CD4-positive, alpha-beta memory T cell (primary cell): ENCODE results near the gene CLEC3B. TPM values are rescaled to one million over a fixed set of nuclear protein-coding genes. Genes with fewer than 3 reads are reported as not detected.
A peak's percentile ranks its signal among the peaks of the same experiment; 100 is the strongest.

Source experiments
- CTCF ChIA-PET: fragments of 350-600 bp; sonication (Branson Sonifier 250); formaldehyde crosslinking; loops from one replicate; lab custom pipeline; 2021; ENCODE audit warnings: inconsistent platforms; ENCODE audit not compliant: partially characterized antibody; lab: Charles Lee
- POLR2A ChIA-PET: fragments of 350-600 bp; sonication (Branson Sonifier 250); formaldehyde crosslinking; loops from one replicate; lab custom pipeline; 2021; ENCODE audit not compliant: partially characterized antibody; lab: Charles Lee
- DNase-seq, 5 donors: peaks; one replicate each; pipeline versions ENCODE4 v3.0.0 to v3.0.0-alpha.2; 2020 to 2022; ENCODE audit warnings: mixed read lengths in 1 of 5
- H3K27ac ChIP-seq: one replicate; pipeline ENCODE4 v1.7.0; 2013; ENCODE audit warnings: low read depth, low read length
- H3K27me3 ChIP-seq: 2 replicates; pipeline ENCODE4 v1.7.0; 2013; ENCODE audit warnings: mild to moderate bottlenecking, low read length, moderate library complexity; ENCODE audit not compliant: insufficient read depth
- H3K36me3 ChIP-seq: 2 replicates; pipeline ENCODE4 v1.7.0; 2013; ENCODE audit warnings: mild to moderate bottlenecking, low read length, moderate library complexity; ENCODE audit not compliant: insufficient read depth
- H3K4me1 ChIP-seq: 2 replicates; pipeline ENCODE4 v1.7.0; 2013; ENCODE audit warnings: mild to moderate bottlenecking, low read length, moderate library complexity; ENCODE audit not compliant: insufficient read depth
- H3K4me3 ChIP-seq, 2 donors: one replicate each; pipeline ENCODE4 v1.7.0; 2013; ENCODE audit warnings: low read length in 2 of 2, mild to moderate bottlenecking in 1 of 2
- H3K9me3 ChIP-seq, 2 donors: one replicate each; pipeline ENCODE4 v1.7.0; 2013; ENCODE audit warnings: low read length in 2 of 2, control low read depth in 1 of 2; ENCODE audit not compliant: control insufficient read depth in 1 of 2
- H3K27ac Mint-ChIP-seq, 7 donors: one replicate each; pipeline ENCODE4 v1.8.0; 2020 to 2021; ENCODE audit warnings: mixed read lengths in 7 of 7, mild to moderate bottlenecking in 6 of 7, inconsistent platforms in 3 of 7, moderate library complexity in 3 of 7
- H3K27me3 Mint-ChIP-seq, 2 donors: one replicate each; pipeline ENCODE4 v1.8.0; 2020 to 2021; ENCODE audit warnings: mixed read lengths in 2 of 2
- H3K36me3 Mint-ChIP-seq, 2 donors: one replicate each; pipeline ENCODE4 v1.8.0; 2020 to 2021; ENCODE audit warnings: mixed read lengths in 2 of 2, inconsistent platforms in 1 of 2, mild to moderate bottlenecking in 1 of 2
- H3K4me1 Mint-ChIP-seq, 4 donors: one replicate each; pipeline ENCODE4 v1.8.0; 2020 to 2021; ENCODE audit warnings: mixed read lengths in 4 of 4, mild to moderate bottlenecking in 1 of 4
- H3K4me3 Mint-ChIP-seq, 8 donors: one replicate each; pipeline ENCODE4 v1.8.0; 2020 to 2021; ENCODE audit warnings: mixed read lengths in 8 of 8, mild to moderate bottlenecking in 7 of 8, moderate library complexity in 6 of 8, inconsistent platforms in 3 of 8
- H3K9me3 Mint-ChIP-seq, 8 donors: one replicate each; pipeline ENCODE4 v1.8.0; 2020 to 2021; ENCODE audit warnings: mixed read lengths in 8 of 8, mild to moderate bottlenecking in 5 of 8, inconsistent platforms in 3 of 8, moderate library complexity in 1 of 8
- intact Hi-C: fragments of 100-400 bp; cut with micrococcal nuclease; formaldehyde crosslinking; loops from one replicate; pipeline ENCODE4 v1.15.1; 2023
- polyA plus RNA-seq, 2 donors: library from polyadenylated mRNA; unstranded; fragments of 300-500 nt; fragmentation: Illumina TruSeq; gene quantifications; one replicate each; pipeline ENCODE4 v1.2.3, GENCODE V29; 2021
- total RNA-seq, 2 experiments: library from RNA; stranded (reverse); gene quantifications; one replicate each; pipeline ENCODE4 v1.2.3, GENCODE V29; 2021

Gene CLEC3B
- total and polyA plus RNA-seq, 4 experiments from 2014 or later = 1.2 to 1.5 TPM; not detected in 2

DNA sequence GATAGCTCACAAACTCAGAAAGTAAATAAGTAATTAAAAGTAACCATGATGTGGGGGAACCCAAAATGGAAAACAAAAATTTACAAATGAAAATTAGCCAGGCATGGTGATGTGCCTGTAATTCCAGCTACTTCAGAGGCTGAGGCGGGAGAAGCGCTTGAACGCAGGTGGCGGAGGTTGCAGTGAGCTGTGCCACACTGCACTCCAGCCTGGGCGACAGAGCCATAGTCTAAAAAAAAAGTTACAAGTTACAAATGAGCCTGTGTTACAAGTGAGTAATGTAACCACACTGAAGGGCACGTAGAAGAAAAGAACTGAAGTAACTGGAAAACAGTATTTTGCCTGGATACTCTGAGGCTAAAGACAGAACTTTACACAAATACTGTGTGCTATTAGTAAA lies 38.8 kb upstream of the CLEC3B start:
- Histone ChIP-seq H3K36me3 (no peaks in the 10 kb centered on the region), H3K4me1 (peaks cover 41% of the 10 kb centered on the region), H3K27ac (no peak overlapping the region), H3K27me3 (no peaks in the 10 kb centered on the region), H3K4me3 (no peak overlapping the region), H3K9me3 (no peaks in the 10 kb centered on the region)
- no peak overlapping the region for H3K4me3 Mint-ChIP-seq
- CTCF ChIA-PET = interaction anchor here (0.8 to 1.8 kb wide), 10 partner anchors 9 to 223 kb away, joined by 3 to 8 read pairs (median 3); partner anchors contain the start of genes EXOSC7 and ZDHHC3
- H3K27ac Mint-ChIP-seq = no peak overlapping the region
- H3K36me3 Mint-ChIP-seq = peaks cover 28 to 50% of the 10 kb centered on the region in 2 donors
- H3K9me3 Mint-ChIP-seq = no peaks in the 10 kb centered on the region
- H3K27me3 Mint-ChIP-seq = no peaks in the 10 kb centered on the region
- POLR2A ChIA-PET = interaction anchor here (1.0 to 2.2 kb wide), 2 partner anchors 11 to 22 kb away, joined by 3 to 9 read pairs; partner anchors contain the start of genes EXOSC7 and ZDHHC3
- H3K4me1 Mint-ChIP-seq = peaks cover 36 to 65% (median 53%) of the 10 kb centered on the region in 4 donors
- no peak for DNase-seq
- intact Hi-C loops = no loop called here

DNA sequence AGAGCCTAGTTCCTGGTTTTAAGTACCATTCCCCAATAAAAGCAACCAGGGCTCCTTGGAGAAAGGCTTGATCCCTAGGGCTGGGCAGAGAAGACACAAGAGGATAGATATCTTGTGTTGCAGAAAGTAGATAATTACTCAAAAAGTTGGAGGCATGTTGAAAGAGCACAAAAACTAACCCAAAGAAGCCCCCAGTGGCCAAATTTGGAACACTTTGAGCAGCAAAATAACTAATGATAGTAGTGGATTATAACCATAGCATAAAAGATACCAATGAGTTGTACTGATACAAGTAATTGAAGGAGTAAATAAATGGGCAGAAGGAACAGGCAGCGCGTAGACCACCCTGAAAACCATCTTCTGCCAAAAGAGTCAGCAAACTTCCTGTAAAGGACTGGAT lies 38.0 kb upstream of the CLEC3B start:
- CTCF ChIA-PET = interaction anchor here (0.8 to 1.7 kb wide), 8 partner anchors 11 to 223 kb away, joined by 3 to 6 read pairs (median 3); partner anchors contain the start of genes EXOSC7 and ZDHHC3
- no peaks in the 10 kb centered on the region for H3K9me3 Mint-ChIP-seq
- peak in 1 of 5 donors; percentile 10 for DNase-seq
- H3K4me3 Mint-ChIP-seq = no peak overlapping the region
- Histone ChIP-seq H3K9me3 (no peaks in the 10 kb centered on the region), H3K36me3 (no peaks in the 10 kb centered on the region), H3K4me3 (no peak overlapping the region), H3K27ac (no peak overlapping the region), H3K4me1 (peaks cover 34% of the 10 kb centered on the region), H3K27me3 (no peaks in the 10 kb centered on the region)
- H3K27ac Mint-ChIP-seq = peak overlapping the region in 1 of 7 donors; percentile 63
- peaks cover 40 to 65% (median 54%) of the 10 kb centered on the region in 4 donors for H3K4me1 Mint-ChIP-seq
- intact Hi-C loops = no loop called here
- H3K36me3 Mint-ChIP-seq = peaks cover 34 to 56% of the 10 kb centered on the region in 2 donors
- H3K27me3 Mint-ChIP-seq = no peaks in the 10 kb centered on the region
- POLR2A ChIA-PET = interaction anchor here (1.0 to 2.2 kb wide), 2 partner anchors 12 to 21 kb away, joined by 3 to 9 read pairs; partner anchors contain the start of genes EXOSC7 and ZDHHC3

DNA sequence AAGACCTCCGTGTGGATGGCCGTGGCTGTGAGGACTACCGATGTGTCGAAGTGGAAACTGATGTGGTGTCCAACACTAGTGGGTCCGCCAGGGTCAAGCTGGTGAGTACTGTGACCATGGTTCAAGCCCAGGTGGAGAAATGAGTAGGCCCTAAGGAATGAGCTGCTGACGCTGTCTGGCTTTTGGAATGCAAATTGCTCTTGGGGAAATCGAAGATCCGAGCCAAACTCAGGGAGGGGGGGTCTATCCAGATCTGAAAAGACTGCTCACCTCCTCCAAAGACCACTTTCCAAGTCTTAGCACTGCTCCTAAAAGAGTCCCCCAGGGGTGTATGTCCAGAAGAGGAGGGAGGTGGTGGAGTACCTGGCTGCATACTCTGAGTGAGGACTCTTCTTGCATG lies 37.0 kb upstream of the CLEC3B start:
- POLR2A ChIA-PET = no interaction called here
- peak overlapping the region in 1 of 8 donors; percentile 7 for H3K4me3 Mint-ChIP-seq

GRCh38 chr3:44989636-44990373 lies 36.3 kb upstream of the CLEC3B start:
- H3K9me3 Mint-ChIP-seq = no peaks in the 10 kb centered on the region
- no peak overlapping the region for H3K4me3 ChIP-seq
- H3K27ac ChIP-seq = no peak overlapping the region
- H3K4me1 Mint-ChIP-seq = peaks cover 34 to 60% (median 46%) of the 10 kb centered on the region in 4 donors
- H3K27me3 Mint-ChIP-seq = no peaks in the 10 kb centered on the region
- no peaks in the 10 kb centered on the region for H3K36me3 ChIP-seq
- intact Hi-C loops = no loop called here
- CTCF ChIA-PET = interaction anchor here (0.6 to 5.0 kb wide), 8 partner anchors 13 to 670 kb away, joined by 3 to 31 read pairs (median 3); partner anchors contain the start of genes EXOSC7 and ZDHHC3
- POLR2A ChIA-PET = no interaction called here
- DNase-seq = no peak
- no peaks in the 10 kb centered on the region for H3K27me3 ChIP-seq
- peaks cover 19% of the 10 kb centered on the region for H3K4me1 ChIP-seq
- no peak overlapping the region for H3K4me3 Mint-ChIP-seq
- peak overlapping the region in 2 of 7 donors; percentile 2 to 35 for H3K27ac Mint-ChIP-seq
- peaks cover 41 to 59% of the 10 kb centered on the region in 2 donors for H3K36me3 Mint-ChIP-seq
- no peaks in the 10 kb centered on the region for H3K9me3 ChIP-seq

More for the DNA sequence above, 37.0 kb upstream of the CLEC3B start:
- Histone ChIP-seq H3K36me3 (no peaks in the 10 kb centered on the region), H3K4me1 (peaks cover 24% of the 10 kb centered on the region), H3K9me3 (no peaks in the 10 kb centered on the region), H3K4me3 (no peak overlapping the region), H3K27ac (no peak overlapping the region), H3K27me3 (no peaks in the 10 kb centered on the region)
- CTCF ChIA-PET = interaction anchor here (0.8 to 5.0 kb wide), 6 partner anchors 13 to 52 kb away, joined by 3 to 31 read pairs (median 4); partner anchors contain the start of genes EXOSC7 and ZDHHC3
- no peaks in the 10 kb centered on the region for H3K27me3 Mint-ChIP-seq
- no peaks in the 10 kb centered on the region for H3K9me3 Mint-ChIP-seq
- peaks cover 40 to 59% of the 10 kb centered on the region in 2 donors for H3K36me3 Mint-ChIP-seq
- peak overlapping the region in 4 of 7 donors; percentile 12 to 35 (median 23) for H3K27ac Mint-ChIP-seq
- no peak for DNase-seq
- H3K4me1 Mint-ChIP-seq = peaks cover 34 to 59% (median 47%) of the 10 kb centered on the region in 4 donors
- intact Hi-C loops = no loop called here

DNA sequence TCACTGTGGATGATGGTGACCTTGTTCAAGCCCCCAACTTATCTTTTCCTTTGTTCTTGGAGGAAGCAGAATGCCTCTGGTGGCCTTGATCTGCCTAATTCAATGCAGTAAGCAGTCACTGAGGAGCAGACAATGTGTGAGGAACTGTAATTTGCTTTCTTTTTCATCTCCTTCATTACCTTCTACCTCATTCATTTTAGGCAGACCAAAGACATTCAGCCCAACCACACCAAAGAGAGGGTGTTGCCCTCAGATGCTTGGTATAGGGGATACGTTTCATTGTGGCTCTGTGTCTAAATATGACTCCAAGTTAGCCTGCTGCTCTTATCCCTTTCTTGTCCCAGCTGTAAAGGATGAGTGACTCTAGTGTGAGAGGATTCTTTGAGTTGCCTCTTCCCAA lies 34.8 kb upstream of the CLEC3B start:
- peaks cover 34 to 63% of the 10 kb centered on the region in 2 donors for H3K36me3 Mint-ChIP-seq
- H3K4me1 Mint-ChIP-seq = peaks cover 34 to 61% (median 44%) of the 10 kb centered on the region in 4 donors
- Histone ChIP-seq H3K4me3 (no peak overlapping the region), H3K36me3 (peaks cover 6% of the 10 kb centered on the region), H3K27me3 (no peaks in the 10 kb centered on the region), H3K4me1 (peaks cover 19% of the 10 kb centered on the region), H3K27ac (no peak overlapping the region), H3K9me3 (no peaks in the 10 kb centered on the region)
- CTCF ChIA-PET = interaction anchor here (1.0 to 5.0 kb wide), 8 partner anchors 10 to 46 kb away, joined by 3 to 31 read pairs (median 8); partner anchors contain the start of genes EXOSC7 and ZDHHC3
- H3K9me3 Mint-ChIP-seq = no peaks in the 10 kb centered on the region
- peak in 3 of 5 donors; percentile 7 to 43 (median 25) for DNase-seq
- peak overlapping the region in 4 of 7 donors; percentile 1 to 83 (median 76) for H3K27ac Mint-ChIP-seq
- POLR2A ChIA-PET = interaction anchor here (1.1 to 3.0 kb wide), 2 partner anchors 15 to 44 kb away, joined by 3 to 10 read pairs; partner anchors contain the start of genes EXOSC7 and ZDHHC3
- intact Hi-C loops = no loop called here
- H3K4me3 Mint-ChIP-seq = peak overlapping the region in 3 of 8 donors; percentile 30 to 66 (median 41)
- H3K27me3 Mint-ChIP-seq = no peaks in the 10 kb centered on the region

- no peaks in the 10 kb centered on the region for H3K27me3 Mint-ChIP-seq
- CTCF ChIA-PET = interaction anchor here (1.1 to 5.0 kb wide), 13 partner anchors 9 to 518 kb away, joined by 3 to 31 read pairs (median 6); partner anchors contain the start of genes EXOSC7 and ZDHHC3
- Histone ChIP-seq H3K27ac (no peak overlapping the region), H3K27me3 (no peaks in the 10 kb centered on the region), H3K9me3 (no peaks in the 10 kb centered on the region), H3K36me3 (peaks cover 14% of the 10 kb centered on the region), H3K4me1 (peaks cover 19% of the 10 kb centered on the region), H3K4me3 (no peak overlapping the region)
- POLR2A ChIA-PET = interaction anchor here (0.9 to 3.0 kb wide), 4 partner anchors 13 to 43 kb away, joined by 3 to 12 read pairs (median 6); partner anchors contain the start of genes EXOSC7 and ZDHHC3
- peaks cover 42 to 76% of the 10 kb centered on the region in 2 donors for H3K36me3 Mint-ChIP-seq
- peak overlapping the region in 4 of 7 donors; percentile 37 to 73 (median 65) for H3K27ac Mint-ChIP-seq
- H3K4me3 Mint-ChIP-seq = no peak overlapping the region
- no peak for DNase-seq
- intact Hi-C loops = no loop called here
- peaks cover 31 to 60% (median 41%) of the 10 kb centered on the region in 4 donors for H3K4me1 Mint-ChIP-seq
- H3K9me3 Mint-ChIP-seq = no peaks in the 10 kb centered on the region
Measured at GRCh38 chr3:44992555-44993470, 33.3 kb upstream of the CLEC3B start.
